IMR-90 (cell line): Measurements from ENCODE around the gene IP6K1. TPM values are rescaled to one million over a fixed set of nuclear protein-coding genes. Genes with fewer than 3 reads are reported as not detected.

Source experiments
- ATAC-seq: fragments of 200-7000 bp; cut with Tn5 transposase; 2 replicates; pipeline ENCODE4 v1.9.1; 2020; ENCODE audit warnings: low read depth, mild to moderate bottlenecking, moderate library complexity
- BruUV-seq: library from RNA; stranded (reverse); fragments of 400-500 nt; replicated peaks from 2 replicates; lab custom pipeline; 2021; lab: Mats Ljungman, UMichigan
- CTCF ChIA-PET: fragments of 300-600 bp; formaldehyde crosslinking; extraction: SDS; loops from one replicate; lab custom pipeline; 2021; ENCODE audit warnings: antibody characterized with exemption; lab: Yijun Ruan, JAX
- POLR2A ChIA-PET: fragments of 300-600 bp; sonication (Branson Sonifier 250); formaldehyde crosslinking; loops from one replicate; lab custom pipeline; 2022; ENCODE audit warnings: antibody characterized with exemption; ENCODE audit not compliant: unreplicated experiment; lab: Charles Lee
- DNase-seq: peaks from one replicate; pipeline ENCODE4 v3.0.0; 2013
- H2AFZ ChIP-seq: replicated peaks from 2 replicates; pipeline ENCODE3; 2013; ENCODE audit warnings: low read length, mild to moderate bottlenecking; ENCODE audit not compliant: poor library complexity
- H2AK5ac ChIP-seq: 2 replicates; pipeline ENCODE4 v1.6.1; 2013; ENCODE audit warnings: low read depth, low read length, inconsistent platforms
- H2AK9ac ChIP-seq: replicated peaks from 2 replicates; pipeline ENCODE3; 2013; ENCODE audit warnings: mild to moderate bottlenecking, low read depth, low read length, moderate library complexity; ENCODE audit not compliant: poor library complexity
- H2BK120ac ChIP-seq: 2 replicates; pipeline ENCODE4 v1.6.1; 2013; ENCODE audit warnings: low read depth, low read length, inconsistent platforms
- H2BK15ac ChIP-seq: 3 replicates; pipeline ENCODE4 v1.6.1; 2013; ENCODE audit warnings: low read depth, low read length, inconsistent platforms
- H2BK20ac ChIP-seq: 2 replicates; pipeline ENCODE4 v1.6.1; 2013; ENCODE audit warnings: low read depth, mild to moderate bottlenecking, inconsistent platforms, low read length, moderate library complexity
- H2BK5ac ChIP-seq: 2 replicates; pipeline ENCODE4 v1.6.1; 2013; ENCODE audit warnings: mild to moderate bottlenecking, low read depth, low read length, inconsistent platforms; ENCODE audit not compliant: poor library complexity, severe bottlenecking
- H3K14ac ChIP-seq: replicated peaks from 2 replicates; pipeline ENCODE4 v1.6.1; 2013; ENCODE audit warnings: low read depth, low read length, inconsistent platforms
- H3K18ac ChIP-seq: 2 replicates; pipeline ENCODE4 v1.6.1; 2013; ENCODE audit warnings: low read depth, low read length, control low read depth
- H3K23ac ChIP-seq: 2 replicates; pipeline ENCODE4 v1.6.1; 2013; ENCODE audit warnings: low read depth, low read length, inconsistent platforms
- H3K27ac ChIP-seq: 2 replicates; pipeline ENCODE4 v1.5.1; 2013; ENCODE audit warnings: mild to moderate bottlenecking, control low read depth, low read length; ENCODE audit not compliant: insufficient read depth
- H3K27me3 ChIP-seq: 2 replicates; pipeline ENCODE4 v1.6.1; 2013; ENCODE audit warnings: low read length; ENCODE audit not compliant: control insufficient read depth, insufficient read depth
- H3K36me3 ChIP-seq: 2 replicates; pipeline ENCODE4 v1.6.1; 2013; ENCODE audit warnings: low read length, mixed read lengths; ENCODE audit not compliant: control insufficient read depth, insufficient read depth
- H3K4ac ChIP-seq: 2 replicates; pipeline ENCODE4 v1.6.1; 2013; ENCODE audit warnings: low read depth, low read length, inconsistent platforms
- H3K4me1 ChIP-seq: 2 replicates; pipeline ENCODE4 v1.6.1; 2013; ENCODE audit warnings: low read length, mixed read lengths; ENCODE audit not compliant: control insufficient read depth, insufficient read depth
- H3K4me2 ChIP-seq: 2 replicates; pipeline ENCODE4 v1.6.1; 2013; ENCODE audit warnings: low read depth, mild to moderate bottlenecking, control low read depth, low read length, moderate library complexity
- H3K4me3 ChIP-seq: 2 replicates; pipeline ENCODE4 v1.5.1; 2013; ENCODE audit warnings: low read depth, mild to moderate bottlenecking, control low read depth, low read length, moderate library complexity; ENCODE audit not compliant: insufficient read depth
- H3K56ac ChIP-seq: 2 replicates; pipeline ENCODE4 v1.6.1; 2013; ENCODE audit warnings: low read length, inconsistent platforms; ENCODE audit not compliant: insufficient read depth; ENCODE audit errors: extremely low read depth
- H3K79me1 ChIP-seq, 2 experiments: 2 replicates each; pipeline ENCODE4 v1.6.1; 2013; ENCODE audit warnings: low read length in 2 of 2, inconsistent platforms in 1 of 2, low read depth in 1 of 2
- H3K9ac ChIP-seq: 2 replicates; pipeline ENCODE4 v1.6.1; 2013; ENCODE audit warnings: low read depth, low read length, control low read depth
- H3K9me1 ChIP-seq: 2 replicates; pipeline ENCODE4 v1.6.1; 2013; ENCODE audit warnings: low read length, inconsistent platforms; ENCODE audit not compliant: insufficient read depth
- H3K9me3 ChIP-seq: 2 replicates; pipeline ENCODE4 v1.6.1; 2013; ENCODE audit warnings: low read length; ENCODE audit not compliant: control insufficient read depth, insufficient read depth
- H4K20me1 ChIP-seq: 2 replicates; pipeline ENCODE4 v1.6.1; 2013; ENCODE audit warnings: low read length, inconsistent platforms; ENCODE audit not compliant: insufficient read depth
- H4K5ac ChIP-seq: 2 replicates; pipeline ENCODE4 v1.6.1; 2013; ENCODE audit warnings: mild to moderate bottlenecking, low read depth, low read length, control low read depth
- H4K8ac ChIP-seq, 2 experiments: 2 replicates each; pipeline ENCODE4 v1.6.1; 2013; ENCODE audit warnings: low read depth in 2 of 2, low read length in 2 of 2, control low read depth in 1 of 2, inconsistent platforms in 1 of 2
- H4K91ac ChIP-seq: 2 replicates; pipeline ENCODE4 v1.6.1; 2013; ENCODE audit warnings: low read depth, low read length, inconsistent platforms; ENCODE audit not compliant: insufficient read depth
- BHLHE40 ChIP-seq: fragments of 150-350 bp; IDR thresholded peaks from 2 replicates; pipeline ENCODE4 v1.6.1; 2016; ENCODE audit warnings: mild to moderate bottlenecking, low read depth, low read length
- CEBPB ChIP-seq: IDR thresholded peaks from 2 replicates; pipeline ENCODE4 v1.6.1; 2012; ENCODE audit warnings: low read depth, low read length, improper control_type of control experiment
- CHD1 ChIP-seq: IDR thresholded peaks from 2 replicates; pipeline ENCODE4 v1.6.1; 2012; ENCODE audit warnings: low read depth, low read length, improper control_type of control experiment
- CTCF ChIP-seq: conservative IDR thresholded peaks from 2 replicates; pipeline ENCODE4 v1.5.1; 2012; ENCODE audit warnings: mild to moderate bottlenecking, low read depth, low read length, improper control_type of control experiment
- ELK1 ChIP-seq: fragments of 150-350 bp; IDR thresholded peaks from 2 replicates; pipeline ENCODE4 v1.6.1; 2016; ENCODE audit warnings: low read depth, mild to moderate bottlenecking, low read length, moderate library complexity, borderline replicate concordance
- FOS ChIP-seq: fragments of 150-350 bp; IDR thresholded peaks from 2 replicates; pipeline ENCODE4 v1.6.1; 2016; ENCODE audit warnings: low read depth, low read length
- MAFK ChIP-seq: IDR thresholded peaks from 2 replicates; pipeline ENCODE4 v1.6.1; 2012; ENCODE audit warnings: low read depth, low read length, improper control_type of control experiment
- MAZ ChIP-seq: IDR thresholded peaks from 2 replicates; pipeline ENCODE4 v1.6.1; 2012; ENCODE audit warnings: low read depth, mild to moderate bottlenecking, low read length, improper control_type of control experiment, moderate library complexity, borderline replicate concordance
- MXI1 ChIP-seq: IDR thresholded peaks from 2 replicates; pipeline ENCODE4 v1.6.1; 2012; ENCODE audit warnings: low read depth, mild to moderate bottlenecking, low read length, moderate library complexity, borderline replicate concordance
- NFE2L2 ChIP-seq: fragments of 150-350 bp; IDR thresholded peaks from 2 replicates; pipeline ENCODE4 v1.6.1; 2016; ENCODE audit warnings: low read depth, mild to moderate bottlenecking, low read length
- POLR2A ChIP-seq: IDR thresholded peaks from 2 replicates; pipeline ENCODE4 v1.6.1; 2012; ENCODE audit warnings: mild to moderate bottlenecking, low read depth, low read length
- RAD21 ChIP-seq: IDR thresholded peaks from 2 replicates; pipeline ENCODE4 v1.6.1; 2012; ENCODE audit warnings: low read length, improper control_type of control experiment
- RCOR1 ChIP-seq: IDR thresholded peaks from 2 replicates; pipeline ENCODE4 v1.6.1; 2012; ENCODE audit warnings: mild to moderate bottlenecking, low read length, improper control_type of control experiment; ENCODE audit not compliant: insufficient replicate concordance
- RFX5 ChIP-seq: IDR thresholded peaks from 2 replicates; pipeline ENCODE4 v1.8.0; 2012; ENCODE audit warnings: low read depth, mild to moderate bottlenecking, low read length, moderate library complexity
- SMC3 ChIP-seq: fragments of 150-350 bp; IDR thresholded peaks from 2 replicates; pipeline ENCODE4 v1.6.1; 2016; ENCODE audit warnings: low read depth, mild to moderate bottlenecking, antibody characterized with exemption, low read length, moderate library complexity
- USF2 ChIP-seq: fragments of 150-350 bp; IDR thresholded peaks from 2 replicates; pipeline ENCODE4 v1.6.1; 2017; ENCODE audit warnings: mild to moderate bottlenecking, antibody characterized with exemption, low read length, low read depth
- WGBS, 2 experiments: methylation state at CpG; one replicate each; pipeline versions ENCODE4 v1.1.5 to v1.1.7; 2013; ENCODE audit warnings: missing lambda C conversion rate in 2 of 2; ENCODE audit not compliant: insufficient read length in 1 of 2; ENCODE audit errors: extremely low coverage in 2 of 2; 5-methylcytosine and 5-hydroxymethylcytosine counted together
- dilution Hi-C: fragments of 300-500 bp; cut with HindIII; formaldehyde crosslinking; loops from one replicate; pipeline ENCODE4 v1.14.3; 2018; ENCODE audit warnings: low sequenced_read_pairs; ENCODE audit not compliant: unreplicated experiment
- in situ Hi-C: fragments of 300-500 bp; cut with MboI; formaldehyde crosslinking; loops from 3 replicates; pipeline ENCODE4 v1.14.3; 2019; ENCODE audit warnings: low sequenced_read_pairs, inconsistent platforms, mixed read lengths
- intact Hi-C: fragments of 100-400 bp; cut with micrococcal nuclease; formaldehyde crosslinking; loops from 2 replicates; pipeline ENCODE4 v1.10.0; 2022
- polyA plus RNA-seq, 3 experiments: library from polyadenylated mRNA; depleted of rRNA; stranded (reverse); fragments of >200 nt; gene quantifications; 2 replicates each; pipeline ENCODE4 v1.2.3, GENCODE V29; 2012; ENCODE audit warnings: low replicate concordance in 1 of 3
- total RNA-seq: library from RNA; depleted of rRNA; stranded (reverse); fragments of >200 nt; gene quantifications from 2 replicates; pipeline ENCODE4 v1.2.3, GENCODE V29; 2012

Gene IP6K1
- total and polyA plus RNA-seq, 2 of the 4 experiments (the other 2 are of a cell fraction): 28.3 to 28.7 TPM

GRCh38 chr3:49771340-49771938 lies 14.9 kb downstream of the IP6K1 start:
- Histone ChIP-seq H3K9me1 (peaks cover 5% of the 10 kb centered on the region; the same call in 1 of the 2 replicates), H2AK9ac (no peak overlapping the region), H3K9me3 (no peaks in the 10 kb centered on the region), H3K79me1 (peaks cover 27 to 58% of the 10 kb centered on the region in 2 experiments), H3K4me3 (no peak overlapping the region), H3K4ac (no peak overlapping the region), H3K56ac (no peak overlapping the region), H3K14ac (no peak overlapping the region), H3K9ac (no peak overlapping the region), H3K4me1 (peaks cover 12% of the 10 kb centered on the region), H3K4me2 (no peak overlapping the region), H4K91ac (no peak overlapping the region), H3K36me3 (peaks cover 3% of the 10 kb centered on the region; the same call in 1 of the 2 replicates), H2BK20ac (no peak overlapping the region), H4K20me1 (peaks cover 67% of the 10 kb centered on the region), H2BK120ac (no peak overlapping the region), H3K23ac (no peak overlapping the region), H4K8ac (no peak overlapping the region), H2BK15ac (no peak overlapping the region), H4K5ac (no peak overlapping the region), H3K27me3 (no peaks in the 10 kb centered on the region), H2AK5ac (no peak overlapping the region), H3K18ac (no peak overlapping the region), H2AFZ (no peak overlapping the region), H3K27ac (no peak overlapping the region), H2BK5ac (peak overlapping the region; percentile 26)
- ATAC-seq (no peak), DNase-seq (peak; percentile 46)
- BruUV-seq: no TSS peak
- intact Hi-C loops: no loop called here
- in situ Hi-C loops: no loop called here
- ChIA-PET CTCF (interaction anchor here (0.7 to 1.1 kb wide), 2 partner anchors 31 to 127 kb away, joined by 3 to 4 read pairs; no protein-coding TSS in a partner anchor), POLR2A (no interaction called here)
- dilution Hi-C loops: no loop called here
- TF ChIP-seq CEBPB: no peak
- TF ChIP-seq RCOR1: no peak
- TF ChIP-seq ELK1: no peak
- TF ChIP-seq USF2: no peak
- no peak for TF ChIP-seq MAZ
- no peak for TF ChIP-seq NFE2L2
- no peak for TF ChIP-seq CTCF
- TF ChIP-seq BHLHE40: no peak
- no peak for TF ChIP-seq RAD21
- TF ChIP-seq SMC3: no peak
- no peak for TF ChIP-seq CHD1
- no peak for TF ChIP-seq FOS
- TF ChIP-seq MAFK: no peak
- TF ChIP-seq MXI1: no peak
- no peak for TF ChIP-seq RFX5
- no peak for TF ChIP-seq POLR2A
- no CpG with 5 or more reads among the region's 1 CpG for WGBS, 2 experiments
